ENCODE data around the gene ANKRD17.

ANKRD17 gene

GRCh38 chr4:73036123-73036522 is 222.5 kb downstream of the ANKRD17 start:
- DNase-seq (ENCODE audit: insufficient read length, low spot score), result no peak
- FAIRE-seq, result no peak
- TF ChIP-seq CTCF (IDR thresholded peaks at IDR 0.05; ENCODE audit: insufficient read depth, missing control alignments), result no peak

GRCh38 chr4:73034896-73035295 is 223.7 kb downstream of the ANKRD17 start:
- no peak for FAIRE-seq

DNA sequence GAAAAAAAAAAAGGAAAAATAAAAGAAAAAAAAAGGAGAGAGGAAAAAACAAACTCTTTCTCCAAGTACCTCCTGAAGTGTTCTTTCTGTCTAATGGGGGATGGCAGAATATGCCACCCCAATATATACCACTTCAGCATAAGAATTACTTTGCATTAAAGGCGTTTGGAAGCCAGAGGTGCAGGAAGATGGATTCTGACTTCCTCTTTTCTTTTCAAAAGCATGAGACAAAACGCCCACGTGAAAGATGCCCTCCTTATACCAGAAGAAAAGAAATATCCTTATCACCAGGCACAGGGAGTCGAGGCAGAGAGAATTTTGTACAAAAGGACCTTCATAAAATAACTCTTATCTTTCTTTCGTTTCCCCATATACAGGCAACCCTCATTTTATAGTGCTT is 230.0 kb downstream of the ANKRD17 start:
- no peak for TF ChIP-seq CTCF (IDR thresholded peaks at IDR 0.05; ENCODE audit: insufficient read depth, missing control alignments)

More at GRCh38 chr4:73034896-73035295, 223.7 kb downstream of the ANKRD17 start:
- TF ChIP-seq CTCF (IDR thresholded peaks at IDR 0.05; ENCODE audit: insufficient read depth, missing control alignments), result no peak
- no peak for DNase-seq (ENCODE audit: insufficient read length, low spot score)

More for the DNA sequence above, 230.0 kb downstream of the ANKRD17 start:
- DNase-seq (ENCODE audit: insufficient read length, low spot score) (no peak), FAIRE-seq (no peak)
